ENCODE results near the gene OTUD1.

Gene OTUD1

GRCh38 chr10:23419655-23420329 lies 19.1 kb upstream of the OTUD1 start:
- no peaks in the 10 kb centered on the region for H3K4me1 ChIP-seq (ENCODE audit: control insufficient read depth in 2 of 2, insufficient read depth in 2 of 2, low read length in 2 of 2)
- no peaks in the 10 kb centered on the region for H3K36me3 ChIP-seq (ENCODE audit: control insufficient read depth in 2 of 2, insufficient read depth in 2 of 2, low read length in 2 of 2)
- H3K4me3 ChIP-seq (ENCODE audit: low read length in 2 of 2) = no peak overlapping the region
- no peaks in the 10 kb centered on the region for H3K27me3 ChIP-seq (ENCODE audit: control insufficient read depth in 2 of 2, insufficient read depth in 2 of 2, low read length in 2 of 2)
- no peak overlapping the region for H3K9ac ChIP-seq (ENCODE audit: low read depth in 1 of 2, low read length in 2 of 2)
- H3K27ac ChIP-seq (ENCODE audit: low read depth in 2 of 2, low read length in 2 of 2) = no peak overlapping the region
- no peaks in the 10 kb centered on the region for H3K9me3 ChIP-seq (ENCODE audit: control insufficient read depth in 2 of 2, low read length in 2 of 2)

GRCh38 chr10:23421397-23421796 lies 17.5 kb upstream of the OTUD1 start:
- Histone ChIP-seq H3K9me3 (ENCODE audit: control insufficient read depth in 2 of 2, low read length in 2 of 2) (no peaks in the 10 kb centered on the region), H3K9ac (ENCODE audit: low read depth in 1 of 2, low read length in 2 of 2) (no peak overlapping the region), H3K27me3 (ENCODE audit: control insufficient read depth in 2 of 2, insufficient read depth in 2 of 2, low read length in 2 of 2) (no peaks in the 10 kb centered on the region), H3K4me1 (ENCODE audit: control insufficient read depth in 2 of 2, insufficient read depth in 2 of 2, low read length in 2 of 2) (no peaks in the 10 kb centered on the region), H3K36me3 (ENCODE audit: control insufficient read depth in 2 of 2, insufficient read depth in 2 of 2, low read length in 2 of 2) (no peaks in the 10 kb centered on the region), H3K4me3 (ENCODE audit: low read length in 2 of 2) (no peak overlapping the region), H3K27ac (ENCODE audit: low read depth in 2 of 2, low read length in 2 of 2) (no peak overlapping the region)

GRCh38 chr10:23422003-23422411 lies 16.9 kb upstream of the OTUD1 start:
- H3K36me3 ChIP-seq (ENCODE audit: control insufficient read depth in 2 of 2, insufficient read depth in 2 of 2, low read length in 2 of 2) = no peaks in the 10 kb centered on the region
- H3K27ac ChIP-seq (ENCODE audit: low read depth in 2 of 2, low read length in 2 of 2) = no peak overlapping the region
- no peak overlapping the region for H3K9ac ChIP-seq (ENCODE audit: low read depth in 1 of 2, low read length in 2 of 2)
- no peaks in the 10 kb centered on the region for H3K4me1 ChIP-seq (ENCODE audit: control insufficient read depth in 2 of 2, insufficient read depth in 2 of 2, low read length in 2 of 2)
- H3K9me3 ChIP-seq (ENCODE audit: control insufficient read depth in 2 of 2, low read length in 2 of 2) = no peaks in the 10 kb centered on the region
- H3K27me3 ChIP-seq (ENCODE audit: control insufficient read depth in 2 of 2, insufficient read depth in 2 of 2, low read length in 2 of 2) = no peaks in the 10 kb centered on the region
- no peak overlapping the region for H3K4me3 ChIP-seq (ENCODE audit: low read length in 2 of 2)

- Histone ChIP-seq H3K27me3 (ENCODE audit: control insufficient read depth in 2 of 2, insufficient read depth in 2 of 2, low read length in 2 of 2) (no peaks in the 10 kb centered on the region), H3K27ac (ENCODE audit: low read depth in 2 of 2, low read length in 2 of 2) (peak overlapping the region; percentile 69 to 73), H3K9me3 (ENCODE audit: control insufficient read depth in 2 of 2, low read length in 2 of 2) (no peaks in the 10 kb centered on the region), H3K4me1 (ENCODE audit: control insufficient read depth in 2 of 2, insufficient read depth in 2 of 2, low read length in 2 of 2) (peaks cover 8 to 13% of the 10 kb centered on the region in 2 donors), H3K36me3 (ENCODE audit: control insufficient read depth in 2 of 2, insufficient read depth in 2 of 2, low read length in 2 of 2) (no peaks in the 10 kb centered on the region), H3K4me3 (ENCODE audit: low read length in 2 of 2) (no peak overlapping the region), H3K9ac (ENCODE audit: low read depth in 1 of 2, low read length in 2 of 2) (peak overlapping the region in 1 of 2 donors; percentile 43)
Measured at GRCh38 chr10:23432166-23432565, 6.7 kb upstream of the OTUD1 start.

GRCh38 chr10:23432639-23433038 lies 6.2 kb upstream of the OTUD1 start:
- peaks cover 8 to 13% of the 10 kb centered on the region in 2 donors for H3K4me1 ChIP-seq (ENCODE audit: control insufficient read depth in 2 of 2, insufficient read depth in 2 of 2, low read length in 2 of 2)
- no peaks in the 10 kb centered on the region for H3K9me3 ChIP-seq (ENCODE audit: control insufficient read depth in 2 of 2, low read length in 2 of 2)
- no peak overlapping the region for H3K9ac ChIP-seq (ENCODE audit: low read depth in 1 of 2, low read length in 2 of 2)
- no peaks in the 10 kb centered on the region for H3K36me3 ChIP-seq (ENCODE audit: control insufficient read depth in 2 of 2, insufficient read depth in 2 of 2, low read length in 2 of 2)
- H3K27ac ChIP-seq (ENCODE audit: low read depth in 2 of 2, low read length in 2 of 2) = peak overlapping the region; percentile 69 to 73
- H3K27me3 ChIP-seq (ENCODE audit: control insufficient read depth in 2 of 2, insufficient read depth in 2 of 2, low read length in 2 of 2) = no peaks in the 10 kb centered on the region
- no peak overlapping the region for H3K4me3 ChIP-seq (ENCODE audit: low read length in 2 of 2)

- peaks cover 11 to 17% of the 10 kb centered on the region in 2 donors for H3K4me1 ChIP-seq (ENCODE audit: control insufficient read depth in 2 of 2, insufficient read depth in 2 of 2, low read length in 2 of 2)
- no peak overlapping the region for H3K27ac ChIP-seq (ENCODE audit: low read depth in 2 of 2, low read length in 2 of 2)
- no peaks in the 10 kb centered on the region for H3K27me3 ChIP-seq (ENCODE audit: control insufficient read depth in 2 of 2, insufficient read depth in 2 of 2, low read length in 2 of 2)
- no peak overlapping the region for H3K4me3 ChIP-seq (ENCODE audit: low read length in 2 of 2)
- no peak overlapping the region for H3K9ac ChIP-seq (ENCODE audit: low read depth in 1 of 2, low read length in 2 of 2)
- H3K36me3 ChIP-seq (ENCODE audit: control insufficient read depth in 2 of 2, insufficient read depth in 2 of 2, low read length in 2 of 2) = no peaks in the 10 kb centered on the region
- no peaks in the 10 kb centered on the region for H3K9me3 ChIP-seq (ENCODE audit: control insufficient read depth in 2 of 2, low read length in 2 of 2)
Measured at GRCh38 chr10:23433701-23434100, 5.2 kb upstream of the OTUD1 start.

GRCh38 chr10:23435378-23435777 lies 3.5 kb upstream of the OTUD1 start:
- H3K9me3 ChIP-seq (ENCODE audit: control insufficient read depth in 2 of 2, low read length in 2 of 2) = no peaks in the 10 kb centered on the region
- no peak overlapping the region for H3K9ac ChIP-seq (ENCODE audit: low read depth in 1 of 2, low read length in 2 of 2)
- H3K36me3 ChIP-seq (ENCODE audit: control insufficient read depth in 2 of 2, insufficient read depth in 2 of 2, low read length in 2 of 2) = no peaks in the 10 kb centered on the region

GRCh38 chr10:23436983-23437382 lies 1.9 kb upstream of the OTUD1 start:
- no peak overlapping the region for H3K27ac ChIP-seq (ENCODE audit: low read depth in 2 of 2, low read length in 2 of 2)
- no peaks in the 10 kb centered on the region for H3K36me3 ChIP-seq (ENCODE audit: control insufficient read depth in 2 of 2, insufficient read depth in 2 of 2, low read length in 2 of 2)
- no peak overlapping the region for H3K4me3 ChIP-seq (ENCODE audit: low read length in 2 of 2)
- no peaks in the 10 kb centered on the region for H3K9me3 ChIP-seq (ENCODE audit: control insufficient read depth in 2 of 2, low read length in 2 of 2)
- H3K4me1 ChIP-seq (ENCODE audit: control insufficient read depth in 2 of 2, insufficient read depth in 2 of 2, low read length in 2 of 2) = peaks cover 11 to 26% of the 10 kb centered on the region in 2 donors
- H3K9ac ChIP-seq (ENCODE audit: low read depth in 1 of 2, low read length in 2 of 2) = no peak overlapping the region
- no peaks in the 10 kb centered on the region for H3K27me3 ChIP-seq (ENCODE audit: control insufficient read depth in 2 of 2, insufficient read depth in 2 of 2, low read length in 2 of 2)

More at GRCh38 chr10:23435378-23435777, 3.5 kb upstream of the OTUD1 start:
- Histone ChIP-seq H3K27ac (ENCODE audit: low read depth in 2 of 2, low read length in 2 of 2) (no peak overlapping the region), H3K4me1 (ENCODE audit: control insufficient read depth in 2 of 2, insufficient read depth in 2 of 2, low read length in 2 of 2) (peaks cover 11 to 17% of the 10 kb centered on the region in 2 donors), H3K4me3 (ENCODE audit: low read length in 2 of 2) (no peak overlapping the region), H3K27me3 (ENCODE audit: control insufficient read depth in 2 of 2, insufficient read depth in 2 of 2, low read length in 2 of 2) (no peaks in the 10 kb centered on the region)

GRCh38 chr10:23437963-23438546 lies 820 bp upstream of the OTUD1 start:
- H3K4me3 ChIP-seq (ENCODE audit: low read length in 2 of 2) = peak overlapping the region; percentile 87 to 90
- H3K36me3 ChIP-seq (ENCODE audit: control insufficient read depth in 2 of 2, insufficient read depth in 2 of 2, low read length in 2 of 2) = no peaks in the 10 kb centered on the region
- H3K9ac ChIP-seq (ENCODE audit: low read depth in 1 of 2, low read length in 2 of 2) = peak overlapping the region; percentile 73 to 83
- H3K27ac ChIP-seq (ENCODE audit: low read depth in 2 of 2, low read length in 2 of 2) = peak overlapping the region; percentile 88 to 95
- no peaks in the 10 kb centered on the region for H3K9me3 ChIP-seq (ENCODE audit: control insufficient read depth in 2 of 2, low read length in 2 of 2)
- H3K27me3 ChIP-seq (ENCODE audit: control insufficient read depth in 2 of 2, insufficient read depth in 2 of 2, low read length in 2 of 2) = no peaks in the 10 kb centered on the region
- H3K4me1 ChIP-seq (ENCODE audit: control insufficient read depth in 2 of 2, insufficient read depth in 2 of 2, low read length in 2 of 2) = peaks cover 7 to 17% of the 10 kb centered on the region in 2 donors

- Histone ChIP-seq H3K9ac (ENCODE audit: low read depth in 1 of 2, low read length in 2 of 2) (peak overlapping the region; percentile 84 to 91), H3K4me1 (ENCODE audit: control insufficient read depth in 2 of 2, insufficient read depth in 2 of 2, low read length in 2 of 2) (peaks cover 7 to 17% of the 10 kb centered on the region in 2 donors), H3K27ac (ENCODE audit: low read depth in 2 of 2, low read length in 2 of 2) (peak overlapping the region; percentile 92 to 95), H3K27me3 (ENCODE audit: control insufficient read depth in 2 of 2, insufficient read depth in 2 of 2, low read length in 2 of 2) (no peaks in the 10 kb centered on the region), H3K36me3 (ENCODE audit: control insufficient read depth in 2 of 2, insufficient read depth in 2 of 2, low read length in 2 of 2) (no peaks in the 10 kb centered on the region), H3K9me3 (ENCODE audit: control insufficient read depth in 2 of 2, low read length in 2 of 2) (no peaks in the 10 kb centered on the region), H3K4me3 (ENCODE audit: low read length in 2 of 2) (peak overlapping the region; percentile 84 to 95)
Measured at GRCh38 chr10:23439452-23439960, 631 bp downstream of the OTUD1 start.

Data from mucosa of rectum (tissue), 2 donors.